ENCODE measurements around the gene DNAH12.

DNAH12 gene

GRCh38 chr3:57544181-57545125 is at the start of gene DNAH12:
Gene DNAH12 (minus strand): TSS chr3:57544344. CDS start chr3:57542870, 1,474 bp downstream.
- peak; percentile 77 to 81 for DNase-seq

- no peak for DNase-seq
Observed at GRCh38 chr3:57592306-57592705, 48.2 kb upstream of the DNAH12 start.

GRCh38 chr3:57587905-57588304 is 43.8 kb upstream of the DNAH12 start:
- no peak for DNase-seq

- DNase-seq: no peak
Observed at GRCh38 chr3:57586778-57587177, 42.6 kb upstream of the DNAH12 start.

GRCh38 chr3:57583544-57583943 is 39.4 kb upstream of the DNAH12 start:
- no peak for DNase-seq

GRCh38 chr3:57582474-57583168 is 38.5 kb upstream of the DNAH12 start:
- DNase-seq: peak in 1 of 2 experiments; percentile 9

GRCh38 chr3:57577801-57578200 is 33.7 kb upstream of the DNAH12 start:
- DNase-seq: no peak

GRCh38 chr3:57575966-57576626 is 32.0 kb upstream of the DNAH12 start:
- DNase-seq: no peak

GRCh38 chr3:57572096-57572495 is 28.0 kb upstream of the DNAH12 start:
- DNase-seq: no peak

GRCh38 chr3:57570878-57571277 is 26.7 kb upstream of the DNAH12 start:
- DNase-seq: no peak

GRCh38 chr3:57569859-57570450 is 25.8 kb upstream of the DNAH12 start:
- no peak for DNase-seq

- DNase-seq: no peak
Observed at GRCh38 chr3:57559526-57559925, 15.4 kb upstream of the DNAH12 start.

GRCh38 chr3:57557085-57557537 is 13.0 kb upstream of the DNAH12 start:
- peak; percentile 8 to 48 for DNase-seq

- DNase-seq: peak in 1 of 2 experiments; percentile 37
Observed at GRCh38 chr3:57556459-57557084, 12.4 kb upstream of the DNAH12 start.

GRCh38 chr3:57555738-57556458 is 11.8 kb upstream of the DNAH12 start, which contains the start of gene PDE12:
Gene PDE12 (plus strand): TSS chr3:57556274. CDS start chr3:57556380, 106 bp downstream.
- peak; percentile 74 to 87 for DNase-seq

GRCh38 chr3:57555306-57555705 is 11.2 kb upstream of the DNAH12 start:
- DNase-seq: no peak

- no peak for DNase-seq
Observed at GRCh38 chr3:57546616-57547015, 2.5 kb upstream of the DNAH12 start.

- no peak for DNase-seq
Observed at GRCh38 chr3:57545636-57546268, 1.6 kb upstream of the DNAH12 start.

GRCh38 chr3:57538465-57538864 is 5.7 kb downstream of the DNAH12 start:
- DNase-seq: no peak

GRCh38 chr3:57530071-57530608 is 14.0 kb downstream of the DNAH12 start:
- no peak for DNase-seq
